ENCODE results near the gene GREB1L.

DNA sequence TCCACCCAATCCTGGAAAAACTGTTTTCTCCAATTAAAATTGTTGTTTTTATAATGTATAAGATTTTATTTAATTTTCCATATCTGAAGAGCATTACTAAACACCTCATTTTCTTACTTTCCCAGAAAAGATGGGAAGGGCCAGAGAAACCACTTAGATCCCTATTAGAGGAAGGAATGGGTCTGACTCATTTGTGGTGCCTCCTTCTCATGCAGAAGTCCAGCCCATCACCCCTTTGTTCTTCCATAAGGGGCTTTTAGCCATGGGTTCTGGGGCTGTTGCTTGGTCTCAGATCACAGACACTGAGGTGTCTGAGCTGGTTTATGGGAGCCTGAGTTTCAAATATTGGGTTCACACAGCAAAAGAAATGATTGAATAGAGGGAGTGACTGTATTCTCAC is 206.3 kb downstream of the GREB1L start:
- no peak for TF ChIP-seq KDM1A (IDR thresholded peaks at IDR 0.05; ENCODE audit: low read depth)
- TF ChIP-seq KDM5A (IDR thresholded peaks at IDR 0.05), result no peak
- no peak for TF ChIP-seq MYC (IDR thresholded peaks at IDR 0.05; ENCODE audit: borderline replicate concordance, low read length)
- TF ChIP-seq, protein P1, sequence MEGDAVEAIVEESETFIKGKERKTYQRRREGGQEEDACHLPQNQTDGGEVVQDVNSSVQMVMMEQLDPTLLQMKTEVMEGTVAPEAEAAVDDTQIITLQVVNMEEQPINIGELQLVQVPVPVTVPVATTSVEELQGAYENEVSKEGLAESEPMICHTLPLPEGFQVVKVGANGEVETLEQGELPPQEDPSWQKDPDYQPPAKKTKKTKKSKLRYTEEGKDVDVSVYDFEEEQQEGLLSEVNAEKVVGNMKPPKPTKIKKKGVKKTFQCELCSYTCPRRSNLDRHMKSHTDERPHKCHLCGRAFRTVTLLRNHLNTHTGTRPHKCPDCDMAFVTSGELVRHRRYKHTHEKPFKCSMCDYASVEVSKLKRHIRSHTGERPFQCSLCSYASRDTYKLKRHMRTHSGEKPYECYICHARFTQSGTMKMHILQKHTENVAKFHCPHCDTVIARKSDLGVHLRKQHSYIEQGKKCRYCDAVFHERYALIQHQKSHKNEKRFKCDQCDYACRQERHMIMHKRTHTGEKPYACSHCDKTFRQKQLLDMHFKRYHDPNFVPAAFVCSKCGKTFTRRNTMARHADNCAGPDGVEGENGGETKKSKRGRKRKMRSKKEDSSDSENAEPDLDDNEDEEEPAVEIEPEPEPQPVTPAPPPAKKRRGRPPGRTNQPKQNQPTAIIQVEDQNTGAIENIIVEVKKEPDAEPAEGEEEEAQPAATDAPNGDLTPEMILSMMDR (IDR thresholded peaks at IDR 0.05), result no peak
- no peak for TF ChIP-seq FOSL2 (IDR thresholded peaks at IDR 0.05)
- TF ChIP-seq FOSL2 (CRISPR knock-in tag; IDR thresholded peaks at IDR 0.05), result no peak

Data from A549 (cell line).